ENCODE data around the gene CCDC38.

The CCDC38 gene

GRCh38 chr12:95978351-95978750 lies 35.9 kb upstream of the CCDC38 start:
- Histone ChIP-seq H3F3A (ENCODE audit: insufficient read depth) (no peaks in the 10 kb centered on the region), H4K20me1 (ENCODE audit: low read depth, low read length) (no peaks in the 10 kb centered on the region), H3K9me3 (ENCODE audit: insufficient read depth, low read length) (no peaks in the 10 kb centered on the region), H3K4me3 (ENCODE audit: insufficient read depth, low read length, poor library complexity, severe bottlenecking) (no peak overlapping the region), H3K9ac (ENCODE audit: low read length) (no peak overlapping the region), H3K36me3 (ENCODE audit: low read length) (no peaks in the 10 kb centered on the region), H3K27me3 (ENCODE audit: low read length) (no peaks in the 10 kb centered on the region), H3K27ac (ENCODE audit: low read depth, low read length) (no peak overlapping the region), H2AFZ (ENCODE audit: low read depth, low read length, severe bottlenecking) (no peak overlapping the region), H3K9me2 (replicated peaks; ENCODE audit: insufficient read depth, low read length) (no peaks in the 10 kb centered on the region), H3K4me2 (ENCODE audit: low read depth, low read length, poor library complexity, severe bottlenecking) (no peak overlapping the region), H3K79me2 (ENCODE audit: insufficient read depth, low read length) (no peaks in the 10 kb centered on the region)
- TF ChIP-seq, protein P1, sequence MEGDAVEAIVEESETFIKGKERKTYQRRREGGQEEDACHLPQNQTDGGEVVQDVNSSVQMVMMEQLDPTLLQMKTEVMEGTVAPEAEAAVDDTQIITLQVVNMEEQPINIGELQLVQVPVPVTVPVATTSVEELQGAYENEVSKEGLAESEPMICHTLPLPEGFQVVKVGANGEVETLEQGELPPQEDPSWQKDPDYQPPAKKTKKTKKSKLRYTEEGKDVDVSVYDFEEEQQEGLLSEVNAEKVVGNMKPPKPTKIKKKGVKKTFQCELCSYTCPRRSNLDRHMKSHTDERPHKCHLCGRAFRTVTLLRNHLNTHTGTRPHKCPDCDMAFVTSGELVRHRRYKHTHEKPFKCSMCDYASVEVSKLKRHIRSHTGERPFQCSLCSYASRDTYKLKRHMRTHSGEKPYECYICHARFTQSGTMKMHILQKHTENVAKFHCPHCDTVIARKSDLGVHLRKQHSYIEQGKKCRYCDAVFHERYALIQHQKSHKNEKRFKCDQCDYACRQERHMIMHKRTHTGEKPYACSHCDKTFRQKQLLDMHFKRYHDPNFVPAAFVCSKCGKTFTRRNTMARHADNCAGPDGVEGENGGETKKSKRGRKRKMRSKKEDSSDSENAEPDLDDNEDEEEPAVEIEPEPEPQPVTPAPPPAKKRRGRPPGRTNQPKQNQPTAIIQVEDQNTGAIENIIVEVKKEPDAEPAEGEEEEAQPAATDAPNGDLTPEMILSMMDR (IDR thresholded peaks at IDR 0.05; ENCODE audit: insufficient read depth, low read length, poor library complexity, severe bottlenecking), result no peak
- TF ChIP-seq EZH2phosphoT487 (conservative IDR thresholded peaks at IDR 0.05; ENCODE audit: low read length), result no peak

DNA sequence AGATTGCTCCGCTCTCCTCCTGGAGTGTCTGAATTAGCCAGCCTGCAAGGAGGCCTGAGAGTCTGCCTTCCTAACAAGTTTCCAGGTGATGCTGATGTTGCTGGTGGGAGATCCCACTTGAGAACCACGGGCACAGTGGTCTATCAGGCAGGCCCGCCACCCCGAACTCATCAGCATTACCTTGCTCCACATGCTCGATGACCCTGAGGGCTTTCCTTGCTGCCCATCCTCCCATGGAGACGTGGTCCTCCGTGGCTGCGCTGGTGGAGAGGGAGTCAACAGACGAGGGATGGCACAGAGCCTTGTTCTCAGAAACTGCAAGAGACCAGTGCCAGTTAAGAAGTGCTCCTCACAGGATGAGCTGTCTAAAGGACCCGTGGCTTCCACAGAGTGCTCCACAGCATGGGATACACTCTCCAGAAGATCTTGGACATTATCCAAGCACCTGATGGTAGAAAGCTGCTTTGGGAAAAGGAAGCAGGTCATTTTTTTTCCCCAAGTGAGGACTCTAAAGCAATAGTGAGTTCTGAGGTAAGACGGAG lies 35.4 kb upstream of the CCDC38 start:
- Histone ChIP-seq H3K9ac (ENCODE audit: low read length) (no peak overlapping the region), H3K9me3 (ENCODE audit: insufficient read depth, low read length) (no peaks in the 10 kb centered on the region), H3K4me3 (ENCODE audit: insufficient read depth, low read length, poor library complexity, severe bottlenecking) (no peak overlapping the region), H3K79me2 (ENCODE audit: insufficient read depth, low read length) (no peaks in the 10 kb centered on the region), H2AFZ (ENCODE audit: low read depth, low read length, severe bottlenecking) (no peak overlapping the region), H3K36me3 (ENCODE audit: low read length) (no peaks in the 10 kb centered on the region), H3K27me3 (ENCODE audit: low read length) (no peaks in the 10 kb centered on the region), H3K9me2 (replicated peaks; ENCODE audit: insufficient read depth, low read length) (no peaks in the 10 kb centered on the region; the same call in 1 of the 2 replicates), H3F3A (ENCODE audit: insufficient read depth) (no peaks in the 10 kb centered on the region), H3K4me2 (ENCODE audit: low read depth, low read length, poor library complexity, severe bottlenecking) (no peak overlapping the region), H3K27ac (ENCODE audit: low read depth, low read length) (no peak overlapping the region), H4K20me1 (ENCODE audit: low read depth, low read length) (no peaks in the 10 kb centered on the region)
- TF ChIP-seq, protein P1 (IDR thresholded peaks at IDR 0.05; ENCODE audit: insufficient read depth, low read length, poor library complexity, severe bottlenecking), result no peak

GRCh38 chr12:95976416-95976832 lies 34.0 kb upstream of the CCDC38 start:
- no peak overlapping the region for H3K9ac ChIP-seq (ENCODE audit: low read length)
- H3K9me2 ChIP-seq (replicated peaks; ENCODE audit: insufficient read depth, low read length), result no peaks in the 10 kb centered on the region; the same call in 1 of the 2 replicates
- no peak overlapping the region for H3K27ac ChIP-seq (ENCODE audit: low read depth, low read length)
- H3K4me2 ChIP-seq (ENCODE audit: low read depth, low read length, poor library complexity, severe bottlenecking), result no peak overlapping the region
- no peaks in the 10 kb centered on the region for H3K79me2 ChIP-seq (ENCODE audit: insufficient read depth, low read length)
- H4K20me1 ChIP-seq (ENCODE audit: low read depth, low read length), result no peaks in the 10 kb centered on the region
- no peak for TF ChIP-seq EZH2phosphoT487 (conservative IDR thresholded peaks at IDR 0.05; ENCODE audit: low read length)
- TF ChIP-seq, protein P1 (IDR thresholded peaks at IDR 0.05; ENCODE audit: insufficient read depth, low read length, poor library complexity, severe bottlenecking), result no peak
- H3F3A ChIP-seq (ENCODE audit: insufficient read depth), result no peaks in the 10 kb centered on the region
- H3K36me3 ChIP-seq (ENCODE audit: low read length), result no peaks in the 10 kb centered on the region
- no peaks in the 10 kb centered on the region for H3K27me3 ChIP-seq (ENCODE audit: low read length)
- no peaks in the 10 kb centered on the region for H3K9me3 ChIP-seq (ENCODE audit: insufficient read depth, low read length)
- no peak overlapping the region for H2AFZ ChIP-seq (ENCODE audit: low read depth, low read length, severe bottlenecking)
- H3K4me3 ChIP-seq (ENCODE audit: insufficient read depth, low read length, poor library complexity, severe bottlenecking), result no peak overlapping the region
